Brain microvascular endothelial cell (primary cell): ENCODE data around the gene ACSL6.

ENCODE experiments used
- DNase-seq: peaks from one replicate; pipeline ENCODE4 v3.0.0-alpha.2; 2020
- H3K27ac ChIP-seq: fragments of 250-450 bp; sonication (Bioruptor Pico); 2 replicates; pipeline ENCODE4 v1.5.1; 2020; ENCODE audit warnings: mild to moderate bottlenecking, moderate library complexity
- H3K27me3 ChIP-seq: fragments of 250-450 bp; sonication (Bioruptor Pico); replicated peaks from 2 replicates; pipeline ENCODE4 v1.5.1; 2020; ENCODE audit warnings: mild to moderate bottlenecking
- H3K36me3 ChIP-seq: fragments of 250-450 bp; sonication (Bioruptor Pico); replicated peaks from 2 replicates; pipeline ENCODE4 v1.5.1; 2020; ENCODE audit warnings: mild to moderate bottlenecking
- H3K4me3 ChIP-seq: 2 replicates; pipeline ENCODE4 v1.5.1; 2011; ENCODE audit warnings: low read depth, mild to moderate bottlenecking, control low read depth, low read length, moderate library complexity
- CTCF ChIP-seq: IDR thresholded peaks from 2 replicates; pipeline ENCODE4 v1.5.1; 2011; ENCODE audit warnings: low read depth, mild to moderate bottlenecking, moderate library complexity, low read length, control low read depth, inconsistent platforms; ENCODE audit errors: missing control alignments
- in situ Hi-C: cut with HindIII; loops from 2 replicates; pipeline ENCODE4 v1.10.0; 2017; ENCODE audit warnings: low sequenced_read_pairs, low pct_ligation_motif_present

Gene ACSL6

GRCh38 chr5:132057498-132058255, 46.2 kb upstream of the ACSL6 start:
- no peak for DNase-seq
- Histone ChIP-seq H3K4me3 (no peak overlapping the region), H3K27me3 (no peaks in the 10 kb centered on the region), H3K36me3 (no peaks in the 10 kb centered on the region), H3K27ac (no peak overlapping the region)
- in situ Hi-C loops = no loop called here
- TF ChIP-seq CTCF = no peak

GRCh38 chr5:132056610-132057497, 45.4 kb upstream of the ACSL6 start:
- Histone ChIP-seq H3K27me3 (no peaks in the 10 kb centered on the region), H3K27ac (no peak overlapping the region), H3K36me3 (no peaks in the 10 kb centered on the region), H3K4me3 (no peak overlapping the region)
- in situ Hi-C loops = no loop called here
- no peak for DNase-seq
- no peak for TF ChIP-seq CTCF

- DNase-seq = no peak
- Histone ChIP-seq H3K27ac (no peak overlapping the region), H3K36me3 (no peaks in the 10 kb centered on the region), H3K27me3 (no peaks in the 10 kb centered on the region), H3K4me3 (no peak overlapping the region)
- TF ChIP-seq CTCF = no peak
- in situ Hi-C loops = no loop called here
Measured at GRCh38 chr5:132055808-132056609, 44.6 kb upstream of the ACSL6 start.

GRCh38 chr5:132055441-132055807, 44.0 kb upstream of the ACSL6 start:
- TF ChIP-seq CTCF = no peak
- Histone ChIP-seq H3K36me3 (no peaks in the 10 kb centered on the region), H3K27ac (no peak overlapping the region), H3K4me3 (no peak overlapping the region), H3K27me3 (no peaks in the 10 kb centered on the region)
- in situ Hi-C loops = no loop called here
- DNase-seq = no peak

GRCh38 chr5:132054697-132055440, 43.4 kb upstream of the ACSL6 start:
- Histone ChIP-seq H3K4me3 (no peak overlapping the region), H3K36me3 (no peaks in the 10 kb centered on the region), H3K27ac (no peak overlapping the region), H3K27me3 (no peaks in the 10 kb centered on the region)
- in situ Hi-C loops = no loop called here
- DNase-seq = no peak
- TF ChIP-seq CTCF = no peak
